GM12864 (cell line): Measurements from ENCODE around the gene SNX1.

Experiments used
- DNase-seq: peaks from one replicate; pipeline ENCODE4 v3.0.0-alpha.2; 2011; ENCODE audit warnings: low read depth
- H3K4me3 ChIP-seq: 2 replicates; pipeline ENCODE4 v1.5.1; 2011; ENCODE audit warnings: mild to moderate bottlenecking, low read depth, low read length, control low read depth
- CTCF ChIP-seq: IDR thresholded peaks from 2 replicates; pipeline ENCODE4 v1.5.1; 2011; ENCODE audit warnings: low read depth, mild to moderate bottlenecking, moderate library complexity, low read length, control low read depth, inconsistent platforms; ENCODE audit errors: missing control alignments

The SNX1 gene

DNA sequence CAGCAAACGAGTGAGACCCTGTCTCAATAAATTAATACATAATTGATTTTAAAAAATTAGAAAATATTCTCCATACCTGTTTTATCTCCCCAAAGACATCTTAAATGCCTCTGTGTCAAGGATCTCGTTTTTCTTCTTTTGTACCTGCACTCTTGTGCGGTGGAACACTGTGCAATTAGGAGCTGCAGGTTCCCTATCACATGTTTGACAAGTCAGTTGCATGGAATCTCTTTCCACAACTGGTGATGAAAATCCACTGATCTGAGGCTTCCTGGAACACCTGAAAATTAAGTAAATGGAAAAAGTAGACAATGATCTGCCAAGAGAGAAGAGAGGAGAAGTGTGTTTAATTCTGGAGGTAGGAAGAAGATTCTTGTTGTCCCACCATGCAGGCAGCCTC lies 52.8 kb downstream of the SNX1 start:
- H3K4me3 ChIP-seq, result no peak overlapping the region
- no peak for TF ChIP-seq CTCF
- DNase-seq, result no peak

GRCh38 chr15:64149424-64149823 lies 53.6 kb downstream of the SNX1 start:
- H3K4me3 ChIP-seq, result no peak overlapping the region
- peak; percentile 41 for TF ChIP-seq CTCF
- no peak for DNase-seq

DNA sequence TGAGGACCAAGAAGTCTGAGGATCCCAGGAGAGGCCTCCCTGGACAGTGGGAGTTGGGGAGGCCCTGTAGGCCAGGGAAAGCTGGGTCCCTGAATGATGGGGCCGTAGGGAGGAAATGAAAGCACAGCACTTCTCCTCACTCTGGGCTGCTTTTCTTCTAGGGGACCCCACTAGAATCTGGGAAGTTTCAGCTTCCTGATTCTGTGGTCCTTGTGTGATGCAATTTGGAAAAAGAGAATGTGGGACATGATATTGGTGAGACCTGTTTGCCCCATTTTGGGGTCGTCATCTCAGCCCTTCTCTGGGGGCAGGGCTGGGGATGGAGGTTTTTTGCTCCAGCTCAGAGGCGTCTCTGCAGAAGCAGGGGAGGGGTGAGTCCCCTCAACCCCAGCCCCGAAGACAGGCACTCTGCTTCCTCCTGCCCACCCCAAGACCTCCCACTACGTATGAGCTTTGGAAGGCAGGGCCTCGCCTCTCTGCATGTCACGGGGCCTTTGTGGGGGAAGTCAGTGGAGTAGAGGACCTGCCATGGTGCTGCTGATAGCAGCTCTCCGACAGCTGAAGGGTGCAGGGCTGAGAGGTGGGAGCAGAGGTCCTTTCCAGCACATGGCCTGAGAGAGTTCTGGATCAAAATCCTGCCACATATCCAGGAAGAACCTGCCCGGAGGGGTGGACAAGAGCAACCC lies 54.3 kb downstream of the SNX1 start:
- no peak for DNase-seq
- TF ChIP-seq CTCF, result no peak
- H3K4me3 ChIP-seq, result no peak overlapping the region

DNA sequence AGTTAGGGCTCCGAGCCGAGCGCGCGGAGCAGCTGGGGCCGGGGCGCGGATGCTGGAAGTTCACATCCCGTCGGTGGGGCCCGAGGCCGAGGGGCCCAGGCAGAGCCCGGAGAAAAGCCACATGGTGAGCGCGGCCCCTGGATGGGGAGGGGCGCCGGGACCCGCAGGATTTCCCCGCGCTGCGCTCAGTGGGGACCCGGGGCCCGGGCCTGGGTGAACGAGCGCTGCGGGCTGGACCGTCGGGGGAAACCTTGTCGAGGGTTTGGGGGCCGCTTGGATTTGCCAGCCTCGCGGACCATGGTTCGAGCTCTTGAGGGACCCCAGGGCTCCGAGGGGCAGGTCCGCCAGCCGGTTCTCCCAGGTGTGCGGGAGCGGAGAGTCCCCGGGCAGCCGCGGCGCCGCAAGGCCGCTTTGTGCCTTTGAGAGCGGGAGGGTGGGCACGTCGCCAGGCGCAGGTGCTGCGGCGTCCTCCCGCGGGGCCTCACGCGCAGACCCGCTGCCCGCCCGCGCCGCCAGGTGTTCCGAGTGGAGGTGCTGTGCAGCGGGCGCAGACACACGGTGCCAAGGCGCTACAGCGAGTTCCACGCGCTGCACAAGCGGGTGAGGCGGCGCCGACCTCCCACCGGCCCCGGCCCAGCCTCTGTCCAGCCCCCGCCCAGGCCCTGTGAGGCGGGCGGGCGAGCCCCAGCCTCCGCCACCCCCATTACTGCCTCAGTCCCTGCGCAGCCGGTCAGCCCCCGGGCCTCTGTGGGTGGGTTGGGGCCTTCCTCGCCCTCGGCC lies 56.1 kb downstream of the SNX1 start, which contains the start of gene SNX22:
Gene SNX22, plus strand, starts transcription at position 5 of the 780 bp plus-strand sequence. Its CDS starts 45 bp downstream, at position 50.
- DNase-seq, result no peak
- peak within 1 kb of the TSS; percentile 80 for H3K4me3 ChIP-seq
- no peak for TF ChIP-seq CTCF

DNA sequence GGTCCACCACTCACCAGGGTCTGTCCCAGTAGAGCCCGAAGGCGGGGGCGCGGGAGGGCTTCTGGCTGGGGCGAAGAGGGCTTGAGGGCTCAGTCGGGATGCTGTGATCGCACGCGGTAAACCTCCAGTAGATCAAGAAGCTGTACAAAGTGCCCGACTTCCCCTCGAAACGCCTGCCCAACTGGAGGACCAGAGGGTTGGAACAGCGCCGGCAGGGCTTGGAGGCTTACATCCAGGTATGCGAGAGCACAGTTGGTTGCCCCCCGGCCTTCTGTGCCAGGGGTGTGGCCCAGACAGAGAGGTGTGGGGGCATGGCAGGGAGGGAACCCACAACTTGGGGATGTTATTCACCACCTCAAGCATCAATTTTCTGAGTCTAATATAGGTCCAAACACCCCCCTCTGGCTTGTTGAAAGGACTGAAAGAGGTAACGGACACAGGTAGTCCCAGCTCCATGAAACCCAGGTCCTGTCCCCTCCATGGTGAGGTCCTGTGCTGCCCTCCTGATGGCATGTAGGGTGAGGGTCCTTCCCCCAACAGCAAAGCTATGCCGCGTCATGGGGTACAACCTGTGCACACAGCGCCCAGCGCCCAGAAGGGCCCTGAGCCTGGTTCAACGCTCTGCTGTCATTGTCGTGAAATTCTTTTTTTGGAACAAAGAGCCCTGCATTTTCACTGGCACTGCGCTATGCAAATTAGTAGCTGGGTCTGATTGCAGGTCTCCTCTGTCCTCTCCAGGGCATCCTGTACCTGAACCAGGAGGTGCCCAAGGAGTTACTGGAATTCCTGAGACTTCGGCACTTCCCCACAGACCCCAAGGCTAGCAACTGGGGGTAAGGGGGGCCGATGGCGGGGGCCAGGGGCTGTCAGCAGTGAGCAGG lies 57.0 kb downstream of the SNX1 start:
- no peak for TF ChIP-seq CTCF
- peak overlapping the region; percentile 80 for H3K4me3 ChIP-seq
- DNase-seq, result no peak

DNA sequence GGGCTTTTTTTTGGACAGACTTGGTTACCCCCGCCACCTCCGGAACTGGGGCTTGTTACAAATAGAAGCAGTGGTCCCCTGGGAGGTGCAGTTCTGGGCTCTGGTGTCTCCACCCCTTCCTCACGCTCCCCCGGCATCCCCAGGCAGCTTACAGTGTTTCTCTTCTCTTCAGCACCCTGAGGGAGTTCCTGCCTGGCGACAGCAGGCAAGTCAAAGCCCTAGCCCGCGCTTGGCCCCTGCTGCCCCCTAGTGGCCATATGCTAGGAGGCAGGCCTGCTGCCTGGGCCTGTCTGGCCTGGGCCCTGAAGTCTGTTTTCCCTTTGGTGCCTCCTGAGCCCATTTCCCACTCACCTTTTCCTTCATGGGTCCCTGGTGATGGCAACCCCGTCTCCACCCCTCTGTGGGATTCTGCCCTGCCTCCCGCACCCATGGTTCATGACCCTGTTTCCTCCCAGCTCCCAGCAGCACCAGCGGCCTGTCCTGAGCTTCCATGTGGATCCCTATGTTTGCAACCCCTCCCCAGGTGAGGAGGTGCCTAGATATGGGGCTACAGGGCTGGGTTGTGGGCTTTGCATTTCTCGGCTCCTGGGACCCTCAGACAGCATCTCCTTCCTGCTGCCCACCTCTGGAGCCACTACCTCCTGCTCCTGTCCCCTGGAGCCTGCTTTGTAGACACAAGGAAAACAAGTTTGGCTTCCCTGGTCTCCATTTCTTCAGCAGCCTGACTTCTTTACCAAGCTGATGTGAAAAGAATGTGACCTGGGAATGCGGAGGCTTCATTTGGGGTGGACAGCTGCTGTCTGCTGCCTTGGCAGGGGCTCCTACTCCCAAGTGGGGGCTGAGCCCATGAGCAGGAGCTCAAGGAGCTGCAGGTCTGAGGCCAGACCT lies 57.9 kb downstream of the SNX1 start:
- peak overlapping the region; percentile 80 for H3K4me3 ChIP-seq
- peak; percentile 99 for TF ChIP-seq CTCF
- peak; percentile 85 for DNase-seq
